ENCODE data around the gene FAM241B.

The FAM241B gene, protein sequence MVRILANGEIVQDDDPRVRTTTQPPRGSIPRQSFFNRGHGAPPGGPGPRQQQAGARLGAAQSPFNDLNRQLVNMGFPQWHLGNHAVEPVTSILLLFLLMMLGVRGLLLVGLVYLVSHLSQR

DNA sequence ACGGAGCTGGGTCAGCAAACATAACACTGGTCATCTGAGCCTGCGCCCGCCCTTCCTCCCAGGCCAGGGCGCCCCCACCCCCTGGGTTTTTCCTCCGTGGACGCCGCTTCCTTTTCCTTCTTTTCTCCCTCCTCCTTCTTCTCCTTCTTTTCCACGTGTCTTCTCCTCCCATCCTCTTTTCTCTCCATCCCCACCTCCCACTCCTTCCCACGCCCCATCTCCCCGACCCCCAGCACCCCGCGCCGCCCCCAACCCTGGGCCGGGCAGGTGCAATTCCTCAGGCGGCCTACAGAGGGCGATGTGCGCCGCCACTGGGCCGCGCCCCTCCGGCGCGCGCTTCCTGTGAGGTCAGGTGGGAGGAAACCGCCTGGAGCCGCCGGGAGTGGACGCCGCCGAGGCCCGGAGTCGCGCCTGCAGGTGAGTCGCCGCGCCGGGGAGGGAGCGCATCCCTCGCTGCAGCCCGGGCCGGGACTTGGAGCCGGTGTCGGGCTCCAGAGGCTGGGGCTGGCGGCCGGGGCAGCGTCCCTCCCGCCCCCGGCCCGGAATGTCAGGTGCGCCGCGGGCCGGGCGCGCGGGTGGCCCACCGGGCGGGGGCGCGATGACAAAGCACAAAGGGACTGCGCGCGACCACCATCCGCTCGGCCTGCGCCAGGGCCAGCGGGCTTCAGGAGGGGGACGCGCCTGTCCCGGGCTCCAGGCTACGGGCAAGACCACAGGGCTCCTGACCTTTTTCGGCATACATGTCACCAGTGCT is at the start of gene FAM241B:
FAM241B (plus strand) TSS at position 351 of the 754 bp plus-strand sequence. CDS start 1,497 bp downstream, outside the sequence.
- peak; percentile 44 for DNase-seq

DNA sequence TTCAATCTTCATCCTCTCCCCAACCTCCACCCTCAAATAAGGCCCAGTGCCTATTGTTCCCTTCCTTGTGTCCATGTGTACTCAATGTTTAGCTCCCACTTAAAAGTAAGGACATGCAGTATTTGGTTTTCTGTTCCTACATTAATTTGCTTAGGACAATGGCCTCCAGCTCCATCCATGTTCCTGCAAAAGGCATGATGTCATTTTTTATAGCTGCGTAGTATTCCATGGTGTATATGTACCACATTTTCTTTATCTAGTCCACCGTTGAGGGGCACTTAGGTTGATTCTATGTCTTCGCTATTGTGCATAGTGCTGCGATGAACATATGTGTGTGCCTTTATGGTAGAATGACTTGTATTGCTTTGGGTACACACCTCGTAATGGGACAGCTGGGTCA is 49.6 kb upstream of the FAM241B start:
- DNase-seq, result no peak

DNA sequence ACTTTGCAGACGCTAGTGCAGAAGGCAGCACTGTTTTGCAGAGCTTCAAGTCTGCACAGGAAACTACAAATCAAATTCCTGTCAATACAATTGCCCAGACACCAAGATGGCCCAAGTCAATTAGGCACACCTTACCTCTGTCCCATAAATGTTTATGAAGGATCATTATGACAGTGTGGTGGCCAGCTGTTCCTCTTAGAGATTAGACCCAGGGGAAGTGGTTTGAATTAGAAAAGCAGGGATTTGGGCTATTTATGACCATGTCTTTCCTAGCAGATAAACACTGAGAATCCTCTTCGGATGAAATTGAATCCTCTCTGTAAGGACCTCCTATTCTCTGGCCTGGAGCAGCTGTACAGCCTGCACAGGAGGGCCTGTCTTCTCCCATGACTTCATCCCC is 46.9 kb upstream of the FAM241B start:
- no peak for DNase-seq

DNA sequence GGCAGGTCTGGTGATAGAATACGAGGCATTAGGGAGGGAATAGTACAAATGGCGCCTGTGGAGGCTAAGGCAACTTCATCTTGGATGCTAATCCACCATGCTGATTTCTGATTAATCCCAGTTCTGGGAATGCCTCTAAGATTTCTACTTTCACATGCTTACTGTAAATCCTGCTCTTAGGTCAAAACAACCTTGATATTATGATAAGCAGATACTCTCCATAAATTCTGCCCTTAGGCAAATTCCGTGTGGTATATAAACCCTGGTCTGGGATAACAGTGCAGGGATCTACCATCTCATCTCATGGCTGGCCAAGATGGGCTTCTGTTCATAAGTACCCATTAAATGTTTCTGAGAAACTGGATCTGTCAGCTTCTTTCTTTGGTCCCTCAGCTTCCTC is 45.4 kb upstream of the FAM241B start:
- no peak for DNase-seq

DNA sequence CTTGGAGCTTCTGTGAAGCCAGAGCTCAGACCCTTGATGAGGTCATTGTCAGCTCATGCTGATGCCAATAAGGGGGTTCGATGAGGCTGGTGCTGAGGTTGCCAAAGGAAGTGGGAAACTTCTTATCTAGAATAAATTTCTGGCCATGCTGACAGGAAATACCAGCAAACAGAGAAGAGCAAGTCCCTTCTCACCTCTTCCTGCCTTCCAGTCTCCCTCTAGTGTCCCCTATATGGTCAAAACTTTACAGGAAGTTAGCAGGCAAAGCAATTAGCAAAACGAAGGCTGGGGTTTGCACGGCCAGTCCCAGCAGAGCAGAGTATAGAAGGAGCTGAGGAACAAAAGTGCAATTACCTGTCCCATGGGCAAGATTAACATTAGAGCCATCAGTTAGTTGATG is 41.7 kb upstream of the FAM241B start:
- no peak for DNase-seq

DNA sequence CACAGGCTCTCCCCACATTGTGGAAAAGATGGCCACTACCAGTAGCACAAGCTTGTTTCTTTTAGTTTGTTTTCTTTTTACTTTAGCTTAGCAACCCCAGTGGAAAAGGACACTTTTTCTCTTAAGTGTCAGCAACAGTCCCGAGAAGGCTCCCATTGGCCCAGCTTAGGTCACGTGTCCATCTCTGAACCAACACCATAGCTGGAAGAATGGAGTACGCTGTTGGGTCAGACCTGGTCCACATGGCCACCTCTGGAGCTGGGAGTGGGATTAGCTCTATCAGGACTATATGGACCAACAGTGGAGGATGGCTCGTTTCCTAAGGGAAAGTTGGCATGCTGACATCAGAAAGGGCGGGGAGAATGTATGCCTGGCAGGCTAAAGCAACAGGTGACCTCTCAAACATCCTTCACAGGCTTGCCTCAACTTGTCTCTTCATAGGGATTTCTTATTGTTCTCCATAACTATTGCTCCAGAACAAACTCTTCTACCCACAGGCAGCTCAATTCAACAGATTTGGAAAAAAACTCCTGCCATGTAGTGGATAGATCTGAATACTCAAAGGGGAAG is 29.2 kb upstream of the FAM241B start:
- no peak for DNase-seq

DNA sequence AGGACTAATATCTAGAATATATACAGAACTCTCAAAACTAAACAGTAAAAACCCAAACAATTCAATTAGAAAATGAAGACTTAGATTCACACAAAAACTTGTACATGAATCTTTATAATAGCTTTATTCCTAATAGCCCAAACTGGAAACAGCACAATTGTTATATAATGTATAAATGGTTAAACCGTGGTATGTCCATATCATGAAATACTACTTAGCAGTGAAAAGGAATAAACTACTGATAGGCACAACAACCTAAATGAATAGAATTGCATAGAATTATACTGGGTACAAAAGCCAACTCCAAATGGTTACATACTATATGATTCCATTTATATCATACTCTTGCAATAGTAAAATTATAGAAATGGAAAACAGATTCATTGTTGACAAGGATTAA is 21.0 kb upstream of the FAM241B start:
- DNase-seq, result no peak

DNA sequence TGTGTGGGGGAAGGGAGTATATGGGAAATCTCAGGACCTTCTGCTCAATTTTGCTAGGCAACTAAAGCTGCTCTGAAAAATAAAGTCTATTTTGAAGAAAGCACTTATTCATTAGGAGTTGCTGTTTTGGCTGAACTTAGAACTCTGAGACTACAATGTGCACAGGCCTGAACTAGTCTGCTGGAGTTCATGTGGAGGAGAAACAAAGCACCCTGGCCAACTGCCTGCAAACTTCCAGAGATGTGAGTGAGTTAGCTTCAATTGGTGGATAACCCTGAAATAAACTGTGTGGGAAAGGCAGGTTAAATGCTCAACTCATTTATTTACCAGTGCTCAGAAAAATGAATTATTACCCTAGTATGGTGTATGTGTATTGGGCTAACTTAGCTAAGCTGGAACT is 17.3 kb upstream of the FAM241B start:
- no peak for DNase-seq

DNA sequence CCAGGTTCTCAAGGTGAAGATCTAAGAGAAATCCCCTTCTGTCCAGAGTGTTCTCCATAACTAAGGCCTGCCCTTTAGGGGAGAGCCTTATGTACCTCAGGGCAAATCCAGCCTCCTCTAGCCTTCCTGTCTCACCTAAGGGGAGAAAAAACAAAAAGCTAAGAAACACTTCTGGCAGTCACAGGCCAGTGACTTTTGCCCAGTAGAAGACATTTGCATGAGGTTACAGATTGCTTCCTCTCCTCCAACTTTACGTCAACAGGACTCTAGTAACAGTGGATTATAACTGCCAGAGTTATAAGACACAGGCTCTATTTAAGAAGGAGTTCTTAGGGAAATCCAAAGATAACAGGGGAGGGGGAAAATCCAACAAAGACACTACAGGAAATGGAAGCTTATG is 15.9 kb upstream of the FAM241B start:
- DNase-seq, result no peak

DNA sequence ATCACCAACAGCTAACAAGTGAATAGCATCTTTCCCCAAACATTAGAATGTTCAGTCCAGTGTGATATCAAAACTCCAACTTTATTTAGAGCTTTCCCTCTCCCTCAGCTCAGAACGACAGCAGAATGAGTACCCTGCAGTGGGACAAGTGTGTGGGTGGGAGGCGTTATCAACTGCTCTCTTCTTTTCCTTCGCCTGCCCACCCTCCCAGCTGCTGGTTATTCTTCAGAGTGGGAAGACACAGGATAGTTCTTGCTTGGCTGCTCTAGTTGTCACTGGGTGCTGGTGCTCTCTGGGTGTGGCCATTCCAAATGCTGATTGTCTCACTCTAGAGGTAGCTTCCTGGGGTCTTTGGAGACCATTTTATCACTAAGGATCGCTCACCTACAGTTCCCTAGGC is 13.7 kb upstream of the FAM241B start:
- no peak for DNase-seq

DNA sequence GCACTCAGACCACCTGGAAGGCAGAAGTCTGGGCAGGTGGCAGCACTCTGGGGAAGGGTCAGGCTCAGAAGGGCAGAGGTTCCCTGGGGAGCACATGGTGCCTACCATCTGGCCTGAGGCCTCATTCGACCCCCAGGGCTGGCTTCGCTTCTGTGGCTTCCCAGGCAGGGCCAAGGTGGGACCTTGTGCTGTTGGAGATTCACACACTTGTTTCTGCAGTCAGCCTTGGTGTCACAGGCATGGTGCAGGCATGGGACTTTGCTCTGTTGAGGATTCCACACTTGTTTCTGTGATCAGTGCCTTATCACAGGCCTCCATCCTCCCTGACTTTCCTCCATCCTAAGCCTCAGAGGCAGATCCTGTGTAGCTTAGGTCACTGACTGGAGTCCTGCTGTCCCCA is 11.3 kb upstream of the FAM241B start:
- no peak for DNase-seq

DNA sequence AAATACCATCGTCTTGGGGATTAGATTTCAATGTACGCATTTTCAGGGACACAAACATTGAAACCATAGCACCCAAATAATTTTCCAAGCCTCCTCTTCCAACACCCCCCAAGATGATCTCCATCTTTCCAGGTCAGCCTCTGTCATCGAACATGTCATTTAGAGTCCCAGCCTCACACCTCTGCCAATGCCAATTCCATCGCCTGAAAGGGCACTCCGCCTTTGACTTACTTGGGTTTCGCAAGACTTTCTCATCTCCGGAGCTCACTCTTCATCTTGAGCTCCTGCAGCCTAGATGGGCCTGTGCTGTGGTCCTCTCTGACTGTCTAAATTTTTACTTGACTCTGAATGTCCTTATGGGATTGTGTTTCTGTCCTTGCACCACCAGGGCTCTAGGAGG is 10.4 kb upstream of the FAM241B start:
- no peak for DNase-seq

DNA sequence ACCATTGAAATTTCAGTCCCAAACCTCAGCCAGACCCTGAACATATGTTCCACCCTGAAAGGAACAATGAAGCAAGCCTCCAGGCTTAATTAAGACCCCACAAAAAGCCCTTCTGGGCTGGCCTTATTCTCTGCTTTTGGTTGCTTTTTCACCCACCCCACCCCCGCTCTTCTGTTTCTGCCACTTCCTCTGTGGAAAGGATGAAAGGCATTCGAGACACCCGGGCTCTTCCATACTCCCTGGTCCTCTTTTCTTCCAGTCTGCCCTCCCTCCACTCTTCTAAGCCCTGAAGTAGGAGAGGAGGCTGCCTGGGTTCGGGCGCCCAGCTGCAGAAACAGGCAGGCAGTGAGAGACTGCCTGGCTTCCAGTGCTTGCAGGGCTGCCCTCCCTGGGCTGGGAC is 9.4 kb upstream of the FAM241B start:
- DNase-seq, result no peak

DNA sequence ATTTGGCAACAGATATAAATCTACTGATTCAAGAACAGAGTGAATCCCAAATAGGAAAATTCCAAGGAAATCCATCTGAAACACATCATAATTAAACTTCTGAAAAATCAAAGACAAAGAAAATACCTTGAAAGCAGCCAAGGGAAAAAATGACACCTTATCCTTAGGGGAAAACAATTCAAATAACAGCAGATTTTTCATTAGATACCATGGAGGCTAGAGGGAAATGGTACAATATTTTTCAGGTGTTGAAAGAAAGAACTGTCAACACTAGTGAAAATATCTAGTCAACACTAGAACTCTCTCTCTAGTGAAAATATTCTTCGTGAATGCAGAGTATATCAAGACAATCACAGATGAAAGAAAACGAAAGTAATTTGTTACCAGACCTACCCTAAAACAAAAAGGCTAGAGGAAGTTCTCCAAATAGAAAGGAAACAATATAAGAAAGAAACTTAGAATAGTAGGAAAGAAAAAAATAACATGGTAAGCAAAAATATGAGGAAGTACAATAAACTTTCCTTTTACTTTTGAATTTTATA is 5.7 kb upstream of the FAM241B start:
- DNase-seq, result no peak

DNA sequence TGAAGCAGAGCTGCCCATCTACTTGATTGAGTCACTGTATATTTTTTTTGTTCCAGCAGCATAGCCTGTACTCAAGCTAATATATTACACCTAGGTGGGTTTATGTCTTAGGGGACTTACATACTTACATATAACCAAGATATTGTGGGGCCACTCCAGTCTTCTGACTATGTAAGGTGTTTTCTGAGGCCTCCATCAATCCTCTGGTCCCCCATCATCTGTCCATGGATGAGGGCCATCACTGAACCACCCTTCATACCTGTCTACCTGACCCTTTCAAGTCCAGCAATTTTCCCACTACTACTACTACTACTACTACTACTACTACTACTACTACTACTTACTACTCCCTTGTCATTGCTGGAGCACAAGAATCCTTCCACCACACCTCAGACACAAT is 3.2 kb upstream of the FAM241B start:
- DNase-seq, result no peak

DNA sequence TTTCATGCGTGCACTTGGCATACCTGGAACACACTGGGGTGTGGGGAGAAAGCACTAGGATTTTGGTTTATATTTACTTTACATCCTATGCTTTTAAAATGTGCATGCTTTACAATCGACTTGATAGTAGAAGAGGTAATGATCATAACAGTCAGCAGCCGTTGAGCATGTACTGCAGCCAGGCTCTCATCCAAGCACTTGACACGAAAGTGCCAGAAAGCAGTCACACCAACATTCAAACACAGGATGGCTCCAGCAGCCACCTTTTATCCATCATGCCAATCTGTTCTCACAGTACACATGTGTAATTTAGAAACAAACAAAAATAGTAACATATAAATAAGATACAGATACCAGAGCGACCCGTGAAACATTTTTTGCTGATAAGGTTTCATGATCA is 1.2 kb upstream of the FAM241B start:
- DNase-seq, result no peak

DNA sequence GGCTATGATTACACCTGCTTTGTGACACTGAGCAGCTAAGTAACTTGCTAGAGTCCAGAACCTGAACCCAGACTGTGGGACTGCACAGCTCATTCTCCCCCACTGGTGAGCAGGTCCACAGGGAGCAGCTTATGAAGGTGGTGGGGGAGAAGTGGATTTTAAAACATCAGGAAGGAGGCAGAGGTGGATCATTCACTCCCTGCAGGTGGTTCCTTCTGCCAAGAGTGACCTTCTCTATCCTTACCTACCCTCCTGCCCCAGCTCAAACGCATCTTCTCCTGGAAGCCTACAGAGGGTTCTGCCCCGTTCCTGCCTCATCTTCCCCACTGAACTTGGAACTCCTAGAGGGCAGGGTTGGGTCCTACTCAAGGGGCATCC is 539 bp upstream of the FAM241B start:
- no peak for DNase-seq

DNA sequence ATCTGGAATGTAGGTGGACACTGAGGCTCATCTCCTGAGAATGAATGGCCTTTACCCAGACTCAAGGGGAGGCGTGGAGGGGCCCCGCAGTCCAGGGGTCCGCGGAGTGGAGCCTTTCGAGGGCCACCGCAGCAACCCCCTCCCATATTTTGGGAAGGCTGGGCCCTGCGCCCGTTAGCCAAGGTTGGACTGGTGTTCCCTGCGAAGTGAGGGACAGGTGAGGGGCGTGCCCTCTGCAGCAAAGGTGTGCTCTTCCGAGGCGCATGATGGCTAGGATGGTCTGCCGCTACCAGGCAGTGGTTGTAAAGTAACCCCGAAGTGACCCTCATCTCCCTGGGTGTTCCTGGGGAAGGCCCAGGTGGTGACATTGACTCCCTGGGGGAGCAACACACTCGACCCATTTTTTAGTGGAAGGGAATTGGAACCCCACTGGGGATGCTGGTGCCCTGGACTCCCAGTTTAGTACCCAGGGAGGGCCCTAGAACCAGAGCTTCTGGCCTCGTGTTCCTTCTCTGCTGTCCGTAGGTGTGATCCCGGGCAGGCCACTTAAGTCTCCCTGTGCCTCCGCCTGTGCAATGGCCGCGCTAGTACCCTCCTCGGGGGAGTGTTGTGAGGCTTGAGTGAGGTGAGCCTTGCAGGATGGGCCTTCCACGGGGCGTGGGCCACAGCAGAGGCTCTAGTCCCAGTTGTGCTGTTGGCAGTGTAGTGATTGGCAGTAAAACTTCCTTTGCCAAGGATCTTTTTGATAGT is 779 bp downstream of the FAM241B start:
- no peak for DNase-seq

DNA sequence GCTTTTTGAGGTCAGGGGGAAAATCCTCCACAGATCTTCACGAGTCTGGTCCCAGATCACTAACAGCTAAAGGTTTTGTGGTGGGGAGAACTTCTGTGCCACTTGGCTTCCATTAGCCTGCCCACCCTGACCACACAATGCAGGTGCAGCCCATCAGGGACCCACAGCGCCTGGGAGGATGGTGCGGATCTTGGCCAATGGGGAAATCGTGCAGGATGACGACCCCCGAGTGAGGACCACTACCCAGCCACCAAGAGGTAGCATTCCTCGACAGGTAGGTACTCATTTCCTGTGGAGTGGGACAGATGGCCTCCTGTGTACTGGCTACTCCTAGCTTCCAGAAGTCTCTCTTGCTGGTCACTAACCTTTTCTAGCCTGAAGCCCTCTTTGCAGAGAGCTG is 1.5 kb downstream of the FAM241B start:
- no peak for DNase-seq

DNA sequence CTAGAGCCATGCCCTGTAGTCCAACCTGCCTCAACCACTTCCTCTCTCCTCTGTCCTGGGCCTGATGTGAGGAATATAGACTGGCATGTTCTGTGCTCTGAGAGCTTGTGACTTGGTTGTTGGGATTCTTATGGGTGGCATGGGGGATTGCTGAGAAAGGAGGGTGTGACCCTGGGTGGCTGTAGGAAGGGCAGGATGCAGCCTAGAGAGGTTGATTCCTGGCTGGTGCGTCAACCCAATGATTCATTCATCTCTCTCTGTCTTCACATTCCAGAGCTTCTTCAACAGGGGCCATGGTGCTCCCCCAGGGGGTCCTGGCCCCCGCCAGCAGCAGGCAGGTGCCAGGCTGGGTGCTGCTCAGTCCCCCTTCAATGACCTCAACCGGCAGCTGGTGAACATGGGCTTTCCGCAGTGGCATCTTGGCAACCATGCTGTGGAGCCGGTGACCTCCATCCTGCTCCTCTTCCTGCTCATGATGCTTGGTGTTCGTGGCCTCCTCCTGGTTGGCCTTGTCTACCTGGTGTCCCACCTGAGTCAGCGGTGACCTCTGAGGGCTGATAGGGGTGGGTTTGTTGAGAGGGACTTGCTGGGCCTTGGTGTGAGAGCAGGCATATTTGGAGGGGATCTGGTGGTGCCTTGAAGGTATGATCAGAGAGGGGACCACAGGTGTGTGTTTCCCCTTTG is 2.6 kb downstream of the FAM241B start:
- no peak for DNase-seq

DNA sequence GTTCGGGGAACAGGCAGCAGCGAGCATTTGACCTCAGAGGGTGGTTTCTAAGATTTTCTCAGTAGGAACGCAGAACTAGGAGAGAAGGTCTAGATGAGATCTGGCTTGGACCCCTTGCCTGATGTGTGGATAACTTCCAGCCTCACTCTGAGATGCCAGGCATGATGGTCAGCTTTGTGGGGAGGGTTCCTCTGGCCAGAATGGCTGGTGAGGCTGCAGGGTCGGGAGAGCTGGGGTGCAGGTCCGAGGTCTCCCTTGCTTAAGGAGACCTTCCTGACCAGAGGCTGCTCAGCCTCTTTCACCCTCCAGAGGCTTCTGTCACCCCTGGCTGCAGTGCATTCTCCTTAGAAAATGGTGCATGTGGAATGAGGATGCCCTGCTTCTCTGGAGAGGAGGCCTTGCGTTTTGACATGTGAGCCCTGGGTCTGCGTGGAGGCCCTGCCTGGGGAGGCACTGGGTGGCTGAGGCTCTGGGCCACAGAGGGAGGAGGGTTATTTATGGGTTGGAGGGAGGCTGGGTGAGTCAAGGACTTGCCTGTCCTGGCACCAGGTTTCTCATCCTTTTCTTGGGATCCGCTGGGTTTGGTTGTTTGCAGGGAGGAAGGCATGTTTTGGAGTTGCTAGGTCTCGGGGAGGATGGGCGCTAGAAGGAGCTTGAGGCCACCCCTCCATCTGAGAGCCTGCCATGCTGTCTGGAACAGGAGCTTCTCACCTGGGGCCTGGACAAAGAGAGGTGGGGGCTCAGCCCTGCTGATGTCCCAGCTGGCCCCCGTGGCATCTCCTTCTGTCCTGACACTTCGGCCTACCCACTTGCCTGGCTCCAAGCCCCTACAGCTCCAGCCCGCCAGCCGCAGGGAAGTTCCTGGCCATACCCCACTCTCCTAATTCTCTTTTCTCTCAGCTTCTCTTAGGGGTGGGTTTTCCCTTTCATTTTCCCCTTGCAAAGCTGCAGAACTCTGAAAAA is 3.9 kb downstream of the FAM241B start:
- no peak for DNase-seq
